Measurements from ENCODE around the gene DERA. TPM values are rescaled to one million over a fixed set of nuclear protein-coding genes. Genes with fewer than 3 reads are reported as not detected.

Gene DERA
- total RNA-seq, 4 donors from 2014 or later: 30.2 to 43.4 (median 36.7) TPM

- intact Hi-C loops (cut with DNase I; ENCODE audit: low total_unique reads): no loop called here
Measured at GRCh38 chr12:16070113-16070512, 159.0 kb downstream of the DERA start.

GRCh38 chr12:16072678-16073077 is 161.5 kb downstream of the DERA start:
- WGBS, 2 donors: 67 to 80% methylated on average over 2 of the region's 2 CpGs
- no peak for DNase-seq (ENCODE audit: low spot score in 2 of 2)
- no peak for TF ChIP-seq CTCF (IDR thresholded peaks at IDR 0.05)
- TF ChIP-seq POLR2A (IDR thresholded peaks at IDR 0.05): no peak
- intact Hi-C loops (cut with DNase I; ENCODE audit: low total_unique reads): no loop called here
- H3K4me3 ChIP-seq (ENCODE audit: low read depth, poor library complexity, severe bottlenecking): no peak overlapping the region

More at GRCh38 chr12:16070113-16070512, 159.0 kb downstream of the DERA start:
- no peak overlapping the region for H3K4me3 ChIP-seq (ENCODE audit: low read depth, poor library complexity, severe bottlenecking)
- TF ChIP-seq POLR2A (IDR thresholded peaks at IDR 0.05) (no peak), CTCF (IDR thresholded peaks at IDR 0.05) (no peak)
- no peak for DNase-seq (ENCODE audit: low spot score in 2 of 2)
- 17 to 26% methylated on average over 5 of the region's 5 CpGs for WGBS, 2 donors

DNA sequence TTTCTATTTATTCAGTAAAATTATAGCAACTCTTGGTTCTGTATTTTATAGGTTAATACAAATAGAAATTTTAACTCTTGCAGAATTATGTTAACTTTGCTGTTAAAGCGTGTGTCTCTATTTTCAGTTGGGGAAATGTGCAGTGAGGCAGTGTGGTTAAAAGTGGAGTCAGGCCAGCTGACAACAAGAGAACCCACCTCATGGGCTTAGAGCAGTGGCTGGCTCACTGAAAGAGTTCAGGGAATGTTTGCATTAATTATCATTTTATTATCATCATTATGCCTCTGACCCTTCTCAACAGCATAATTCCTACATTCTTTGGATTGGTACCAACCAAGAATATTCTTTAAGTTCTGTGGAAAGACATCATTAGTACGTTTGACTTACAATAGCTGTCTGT is 163.8 kb downstream of the DERA start:
- no peak for DNase-seq (ENCODE audit: low spot score in 2 of 2)
- 67 to 75% methylated on average over 2 of the region's 2 CpGs for WGBS, 2 donors
- TF ChIP-seq POLR2A (IDR thresholded peaks at IDR 0.05) (no peak), CTCF (IDR thresholded peaks at IDR 0.05) (no peak)

DNA sequence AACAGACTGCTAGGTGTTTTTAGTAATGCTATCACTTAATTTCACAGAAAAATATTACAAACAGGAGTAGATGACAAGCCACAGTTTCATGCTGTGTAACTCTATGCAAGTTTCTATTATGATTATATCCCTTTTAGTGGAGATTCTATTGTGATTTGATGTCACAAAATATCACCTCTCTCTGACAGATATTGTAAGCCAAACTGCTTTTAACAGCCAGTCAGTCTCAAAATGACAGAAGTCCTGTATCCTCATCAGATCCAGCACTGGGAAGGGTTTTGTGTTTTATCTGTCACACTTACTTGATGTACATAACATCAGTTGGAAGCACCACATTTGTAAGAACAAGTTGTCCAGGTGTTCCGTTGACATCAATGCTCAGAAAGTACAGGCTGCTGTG is 164.8 kb downstream of the DERA start:
- no peak for TF ChIP-seq CTCF (IDR thresholded peaks at IDR 0.05)
- TF ChIP-seq POLR2A (IDR thresholded peaks at IDR 0.05): no peak
- intact Hi-C loops (cut with DNase I; ENCODE audit: low total_unique reads): no loop called here
- DNase-seq (ENCODE audit: low spot score in 2 of 2): no peak
- no peak overlapping the region for H3K4me3 ChIP-seq (ENCODE audit: low read depth, poor library complexity, severe bottlenecking)
- 85 to 90% methylated on average over 1 of the region's 1 CpG for WGBS, 2 donors

More for the DNA sequence above, 163.8 kb downstream of the DERA start:
- no peak overlapping the region for H3K4me3 ChIP-seq (ENCODE audit: low read depth, poor library complexity, severe bottlenecking)
- intact Hi-C loops (cut with DNase I; ENCODE audit: low total_unique reads): no loop called here

GRCh38 chr12:16076557-16076956 is 165.4 kb downstream of the DERA start:
- WGBS, 2 donors: 39 to 50% methylated on average over 2 of the region's 2 CpGs
- intact Hi-C loops (cut with DNase I; ENCODE audit: low total_unique reads): no loop called here
- TF ChIP-seq POLR2A (IDR thresholded peaks at IDR 0.05) (no peak), CTCF (IDR thresholded peaks at IDR 0.05) (no peak)
- no peak overlapping the region for H3K4me3 ChIP-seq (ENCODE audit: low read depth, poor library complexity, severe bottlenecking)
- DNase-seq (ENCODE audit: low spot score in 2 of 2): no peak

DNA sequence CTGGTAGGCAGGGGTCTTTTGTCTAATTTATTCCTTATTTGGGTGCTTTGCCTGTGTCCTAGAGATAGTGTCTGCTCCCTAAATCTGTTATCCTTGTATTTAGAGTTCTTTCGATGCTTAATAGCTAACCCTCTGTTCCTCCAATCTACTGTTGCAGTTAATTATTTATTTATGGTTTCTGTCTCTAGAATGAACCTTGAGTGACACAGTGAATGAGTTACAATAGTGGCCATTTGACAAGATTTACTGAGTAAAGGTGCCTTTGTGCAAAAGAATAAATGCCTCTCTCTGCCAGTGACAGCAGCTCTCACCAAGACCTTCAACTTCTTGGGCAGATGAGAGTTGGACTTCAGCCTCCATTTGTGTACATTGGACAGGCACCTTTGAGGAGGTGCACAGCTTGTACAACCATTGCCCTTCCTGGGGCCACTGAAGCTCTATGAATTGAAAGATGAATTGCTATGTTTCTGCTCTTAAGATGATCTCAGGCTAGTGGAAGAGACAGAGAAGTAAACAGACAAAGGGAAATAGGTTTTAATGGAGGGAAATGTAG is 165.9 kb downstream of the DERA start:
- no peak for TF ChIP-seq POLR2A (IDR thresholded peaks at IDR 0.05)
- no peak for TF ChIP-seq CTCF (IDR thresholded peaks at IDR 0.05)
- 90 to 91% methylated on average over 1 of the region's 1 CpG for WGBS, 2 donors
- no peak for DNase-seq (ENCODE audit: low spot score in 2 of 2)
- no peak overlapping the region for H3K4me3 ChIP-seq (ENCODE audit: low read depth, poor library complexity, severe bottlenecking)
- intact Hi-C loops (cut with DNase I; ENCODE audit: low total_unique reads): no loop called here
